SU-DHL-6 (cell line): ENCODE measurements around the gene TMEM115.

Experiments
- H2AFZ ChIP-seq: fragments of 200-600 bp; sonication (generic); 2 replicates; pipeline ENCODE4 v1.6.1; 2014; ENCODE audit warnings: low read depth, mild to moderate bottlenecking, moderate library complexity, mixed read lengths, antibody characterized with exemption, low read length; ENCODE audit not compliant: severe bottlenecking
- H3F3A ChIP-seq: fragments of 200-600 bp; shearing (Covaris generic); 2 replicates; pipeline ENCODE4 v1.6.0; 2016; ENCODE audit warnings: antibody characterized with exemption, mild to moderate bottlenecking; ENCODE audit not compliant: insufficient read depth
- H3K27ac ChIP-seq: fragments of 200-600 bp; sonication (generic); 2 replicates; pipeline ENCODE4 v1.5.1; 2016; ENCODE audit warnings: low read depth, mild to moderate bottlenecking, low read length, moderate library complexity, mixed read lengths
- H3K27me3 ChIP-seq: fragments of 200-600 bp; sonication (generic), shearing (Covaris generic); 2 replicates; pipeline ENCODE4 v1.6.0; 2014; ENCODE audit warnings: mild to moderate bottlenecking, low read length
- H3K36me3 ChIP-seq: fragments of 200-600 bp; sonication (generic); 2 replicates; pipeline ENCODE4 v1.6.1; 2014; ENCODE audit warnings: mild to moderate bottlenecking, low read length, mixed read lengths
- H3K4me2 ChIP-seq: fragments of 300-600, 200-600 bp; shearing (Covaris generic), sonication (generic); 2 replicates; pipeline ENCODE4 v1.6.0; 2014; ENCODE audit warnings: low read length, low read depth, mild to moderate bottlenecking; ENCODE audit not compliant: poor library complexity, severe bottlenecking
- H3K4me3 ChIP-seq: fragments of 200-600 bp; sonication (generic); 2 replicates; pipeline ENCODE4 v1.5.1; 2014; ENCODE audit warnings: antibody characterized with exemption, low read length, mild to moderate bottlenecking, mixed read lengths; ENCODE audit not compliant: insufficient read depth, poor library complexity, severe bottlenecking
- H3K79me2 ChIP-seq: fragments of 200-600 bp; sonication (generic); 2 replicates; pipeline ENCODE4 v1.6.1; 2014; ENCODE audit warnings: mild to moderate bottlenecking, low read length, moderate library complexity; ENCODE audit not compliant: insufficient read depth
- H3K9ac ChIP-seq: fragments of 200-600 bp; sonication (generic); 2 replicates; pipeline ENCODE4 v1.7.0; 2014; ENCODE audit warnings: mild to moderate bottlenecking, low read length
- H3K9me2 ChIP-seq: fragments of 200-600 bp; sonication (generic); replicated peaks from 2 replicates; pipeline ENCODE4 v1.6.1; 2014; ENCODE audit warnings: low read length; ENCODE audit not compliant: insufficient read depth
- H3K9me3 ChIP-seq: fragments of 200-600 bp; sonication (generic); 2 replicates; pipeline ENCODE4 v1.6.1; 2014; ENCODE audit warnings: low read length, mixed read lengths; ENCODE audit not compliant: insufficient read depth
- H4K20me1 ChIP-seq: fragments of 200-600 bp; sonication (generic); 2 replicates; pipeline ENCODE4 v1.6.1; 2014; ENCODE audit warnings: low read depth, mild to moderate bottlenecking, antibody characterized with exemption, low read length, moderate library complexity, mixed read lengths
- CTCF ChIP-seq: fragments of 200-600 bp; sonication (generic); IDR thresholded peaks from one replicate; pipeline ENCODE4 v1.5.1; 2017; ENCODE audit warnings: antibody characterized with exemption, mild to moderate bottlenecking, low read length, moderate library complexity; ENCODE audit not compliant: insufficient read depth, poor library complexity, severe bottlenecking
- EZH2phosphoT487 ChIP-seq: fragments of 200-600 bp; sonication (generic), shearing (Covaris generic); conservative IDR thresholded peaks from 2 replicates; pipeline ENCODE4 v1.6.1; 2018; ENCODE audit warnings: mild to moderate bottlenecking, antibody characterized with exemption, low read length, moderate library complexity, mixed read lengths

Gene TMEM115

GRCh38 chr3:50388016-50388719 is 28.8 kb upstream of the TMEM115 start:
- no peaks in the 10 kb centered on the region for H3K27me3 ChIP-seq
- H3K79me2 ChIP-seq, result no peaks in the 10 kb centered on the region
- H4K20me1 ChIP-seq, result no peaks in the 10 kb centered on the region
- H3K9ac ChIP-seq, result no peak overlapping the region
- H2AFZ ChIP-seq, result no peak overlapping the region
- H3K27ac ChIP-seq, result no peak overlapping the region
- no peaks in the 10 kb centered on the region for H3K9me2 ChIP-seq
- TF ChIP-seq CTCF, result no peak
- TF ChIP-seq EZH2phosphoT487, result no peak
- no peaks in the 10 kb centered on the region for H3K36me3 ChIP-seq
- no peaks in the 10 kb centered on the region for H3F3A ChIP-seq
- H3K4me2 ChIP-seq, result no peak overlapping the region
- H3K4me3 ChIP-seq, result no peak overlapping the region
- no peaks in the 10 kb centered on the region for H3K9me3 ChIP-seq

GRCh38 chr3:50385754-50386153 is 26.4 kb upstream of the TMEM115 start:
- Histone ChIP-seq H3K9me3 (no peaks in the 10 kb centered on the region), H3K79me2 (no peaks in the 10 kb centered on the region), H3K27ac (no peak overlapping the region), H3K36me3 (no peaks in the 10 kb centered on the region), H2AFZ (no peak overlapping the region), H3K9ac (no peak overlapping the region), H3K27me3 (no peaks in the 10 kb centered on the region), H4K20me1 (no peaks in the 10 kb centered on the region), H3K4me2 (no peak overlapping the region), H3F3A (no peaks in the 10 kb centered on the region), H3K9me2 (no peaks in the 10 kb centered on the region), H3K4me3 (no peak overlapping the region)
- TF ChIP-seq EZH2phosphoT487 (no peak), CTCF (no peak)

- Histone ChIP-seq H3F3A (no peaks in the 10 kb centered on the region), H3K9me2 (no peaks in the 10 kb centered on the region), H3K4me3 (no peak overlapping the region), H3K9me3 (no peaks in the 10 kb centered on the region), H3K9ac (no peak overlapping the region), H3K79me2 (no peaks in the 10 kb centered on the region), H3K27ac (no peak overlapping the region), H3K4me2 (no peak overlapping the region), H2AFZ (no peak overlapping the region), H3K36me3 (no peaks in the 10 kb centered on the region), H3K27me3 (no peaks in the 10 kb centered on the region), H4K20me1 (no peaks in the 10 kb centered on the region)
- TF ChIP-seq EZH2phosphoT487 (no peak), CTCF (no peak)
These were observed 24.4 kb upstream of the TMEM115 start for GRCh38 chr3:50383750-50384149.
